Heart left ventricle (tissue), 13 donors: ENCODE measurements around the gene METTL24.

Experiments
- POLR2A ChIP-seq, 2 donors: fragments of 450-650 bp; IDR thresholded peaks; one replicate each; pipeline ENCODE4 v1.6.1; 2017; ENCODE audit warnings: antibody characterized with exemption in 2 of 2, mild to moderate bottlenecking in 2 of 2, moderate library complexity in 2 of 2
- TF ChIP-seq, protein P1 (sequence below), 12 donors: fragments of 200-600 bp; sonication (generic) in 4 of 12; IDR thresholded peaks; one replicate each; pipeline versions ENCODE4 v1.5.0 to v1.8.0; 2018 to 2022; ENCODE audit warnings: antibody characterized with exemption in 12 of 12, mild to moderate bottlenecking in 5 of 12
- donor health status: ischemic (EF 13 %, LVEDD 7.1; RV severe dilation, severe dysfunction).
- donor health status: DM: no; HTN: yes; CAD: no.
- donor health status: DM: no; HTN: no; CAD: no.
- donor health status: ischemic (EF 25% LVEDD 6.9; RV normal size, moderate dysfunction).
- donor health status: ischemic (EF 25% LVEDD 5.7; RV mildly dilated, moderate dysfunction).
- donor health status: ischemic (EF 35%, LVEDD 5.7; RV mildly dilated, moderate dysfunction).
- donor health status: nonischemic (EF 11% LVEDD 7.7; RV severe dilation, severe dysfunction).
- donor health status: DM: yes; HTN: yes; CAD: no.
- donor health status: PGD.
- donor health status: ischemic (EF 29% LVEDD 5.4; RV normal size, mild dysfunction).
- donor health status: nonischemic (EF 23%, LVEDD 6.1; RV moderate dilation, normal function).

DNA sequence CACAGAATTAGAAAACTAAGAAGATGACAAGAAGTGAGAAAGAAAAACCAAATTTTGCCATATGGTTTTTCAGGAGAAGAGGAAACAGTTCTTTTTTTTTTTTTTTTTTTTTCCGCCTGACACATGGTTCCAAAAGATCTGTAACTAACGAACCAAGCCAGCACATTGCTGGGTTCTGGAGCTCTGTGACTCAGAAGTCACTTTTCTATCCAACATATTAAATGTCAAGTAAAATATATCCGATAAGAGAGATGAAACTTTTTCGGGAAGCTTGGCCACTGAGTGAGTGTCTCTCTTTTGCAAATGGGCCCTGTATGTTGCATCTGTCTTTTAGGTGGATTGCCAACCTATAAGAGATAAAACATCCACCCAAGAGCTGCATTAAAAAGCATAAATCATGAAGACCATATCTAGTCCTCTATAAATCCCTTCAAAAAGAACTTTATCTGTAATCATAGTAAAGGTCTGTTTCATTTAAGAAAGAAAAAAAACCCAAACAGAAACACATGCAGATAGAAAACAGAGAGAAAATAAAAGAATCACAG, 4.6 kb downstream of the METTL24 start:
- TF ChIP-seq POLR2A (IDR thresholded peaks at IDR 0.05) = no peak
- TF ChIP-seq, protein P1, sequence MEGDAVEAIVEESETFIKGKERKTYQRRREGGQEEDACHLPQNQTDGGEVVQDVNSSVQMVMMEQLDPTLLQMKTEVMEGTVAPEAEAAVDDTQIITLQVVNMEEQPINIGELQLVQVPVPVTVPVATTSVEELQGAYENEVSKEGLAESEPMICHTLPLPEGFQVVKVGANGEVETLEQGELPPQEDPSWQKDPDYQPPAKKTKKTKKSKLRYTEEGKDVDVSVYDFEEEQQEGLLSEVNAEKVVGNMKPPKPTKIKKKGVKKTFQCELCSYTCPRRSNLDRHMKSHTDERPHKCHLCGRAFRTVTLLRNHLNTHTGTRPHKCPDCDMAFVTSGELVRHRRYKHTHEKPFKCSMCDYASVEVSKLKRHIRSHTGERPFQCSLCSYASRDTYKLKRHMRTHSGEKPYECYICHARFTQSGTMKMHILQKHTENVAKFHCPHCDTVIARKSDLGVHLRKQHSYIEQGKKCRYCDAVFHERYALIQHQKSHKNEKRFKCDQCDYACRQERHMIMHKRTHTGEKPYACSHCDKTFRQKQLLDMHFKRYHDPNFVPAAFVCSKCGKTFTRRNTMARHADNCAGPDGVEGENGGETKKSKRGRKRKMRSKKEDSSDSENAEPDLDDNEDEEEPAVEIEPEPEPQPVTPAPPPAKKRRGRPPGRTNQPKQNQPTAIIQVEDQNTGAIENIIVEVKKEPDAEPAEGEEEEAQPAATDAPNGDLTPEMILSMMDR (IDR thresholded peaks at IDR 0.05) = no peak
